ENCODE results near the gene WFDC1.

Gene WFDC1, protein sequence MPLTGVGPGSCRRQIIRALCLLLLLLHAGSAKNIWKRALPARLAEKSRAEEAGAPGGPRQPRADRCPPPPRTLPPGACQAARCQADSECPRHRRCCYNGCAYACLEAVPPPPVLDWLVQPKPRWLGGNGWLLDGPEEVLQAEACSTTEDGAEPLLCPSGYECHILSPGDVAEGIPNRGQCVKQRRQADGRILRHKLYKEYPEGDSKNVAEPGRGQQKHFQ

DNA sequence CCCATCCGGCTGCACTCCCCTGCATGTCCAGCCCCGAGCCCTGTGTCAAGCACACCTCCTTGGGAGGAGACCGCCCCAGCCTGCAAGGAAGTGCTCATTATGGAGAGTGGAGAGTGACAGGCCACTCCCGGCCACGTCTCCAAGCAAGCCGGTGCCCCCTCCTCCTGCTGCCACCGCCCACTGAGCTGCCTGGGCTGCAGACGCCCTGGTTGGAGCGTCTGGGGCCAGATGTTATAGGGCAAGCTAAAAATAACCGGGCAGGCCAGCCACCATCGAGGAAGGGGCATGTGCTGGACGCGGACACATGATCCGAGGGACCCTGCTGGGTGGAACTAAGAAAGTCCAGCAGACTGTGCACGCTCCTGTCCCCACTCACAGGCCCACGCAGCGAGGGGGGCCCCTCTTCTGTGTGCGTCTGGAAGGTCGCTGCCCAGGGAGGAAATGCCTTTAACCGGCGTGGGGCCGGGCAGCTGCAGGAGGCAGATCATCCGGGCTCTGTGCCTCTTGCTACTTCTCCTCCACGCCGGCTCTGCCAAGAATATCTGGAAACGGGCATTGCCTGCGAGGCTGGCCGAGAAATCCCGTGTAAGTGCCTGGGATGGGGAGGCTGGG is at the start of gene WFDC1:
Gene WFDC1 (plus strand): TSS at position 348 of the 612 bp plus-strand sequence. CDS start 94 bp downstream, at position 442.
- no peak within 1 kb of the TSS for H2AFZ ChIP-seq (ENCODE audit: low read length, unreplicated experiment)
- H3K27ac ChIP-seq (ENCODE audit: low read depth, low read length) = no peak within 1 kb of the TSS
- no peaks in the 10 kb centered on the region for H3K79me2 ChIP-seq (ENCODE audit: control insufficient read depth, insufficient read depth, low read length, unreplicated experiment)
- H3K4me3 ChIP-seq (ENCODE audit: low read depth, low read length) = peak within 1 kb of the TSS; percentile 69
- peaks cover 10% of the 10 kb centered on the region for H3K4me1 ChIP-seq (ENCODE audit: control insufficient read depth, insufficient read depth, low read length, unreplicated experiment)
- no peaks in the 10 kb centered on the region for H3K36me3 ChIP-seq (ENCODE audit: insufficient read depth, low read length)
- H3K27me3 ChIP-seq (ENCODE audit: insufficient read depth, low read length) = peaks cover 39% of the 10 kb centered on the region

DNA sequence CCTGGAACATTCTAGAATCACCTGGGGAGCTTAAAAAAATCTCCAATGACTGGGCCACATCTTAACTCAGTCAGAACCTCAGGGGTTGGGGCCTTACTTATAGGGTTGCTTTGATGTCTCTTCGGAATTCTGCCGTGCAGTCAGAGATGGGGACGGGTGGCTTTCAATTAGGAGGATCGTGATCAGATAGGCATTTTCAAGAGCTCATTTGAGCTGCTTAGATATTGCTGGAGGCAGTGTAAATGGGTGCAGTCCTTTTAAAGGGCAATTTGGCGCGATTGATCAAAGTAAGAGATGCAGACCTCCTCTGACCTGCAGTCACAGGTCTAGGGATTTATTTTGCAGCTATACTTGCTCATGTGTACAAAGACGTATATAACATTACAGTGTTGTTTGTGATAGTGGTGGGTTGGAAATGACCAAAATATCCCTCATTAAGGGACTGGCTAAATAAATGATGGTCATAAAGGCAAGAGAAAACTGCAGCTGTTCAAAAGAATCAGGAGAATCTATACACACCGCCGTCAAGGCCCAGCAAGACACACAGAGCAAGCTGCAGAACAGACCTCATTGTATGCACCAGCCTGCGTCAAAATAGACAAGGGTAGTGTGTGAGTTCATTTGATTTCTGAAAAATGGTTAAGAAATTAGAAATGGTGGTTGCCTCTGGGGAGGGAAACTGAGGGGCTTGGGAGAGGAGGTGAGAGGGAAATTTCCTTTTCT is 48.6 kb upstream of the WFDC1 start:
- H3K36me3 ChIP-seq (ENCODE audit: insufficient read depth, low read length) = no peaks in the 10 kb centered on the region
- no peak overlapping the region for H3K27ac ChIP-seq (ENCODE audit: low read depth, low read length)
- H3K79me2 ChIP-seq (ENCODE audit: control insufficient read depth, insufficient read depth, low read length, unreplicated experiment) = no peaks in the 10 kb centered on the region
- H3K4me1 ChIP-seq (ENCODE audit: control insufficient read depth, insufficient read depth, low read length, unreplicated experiment) = no peaks in the 10 kb centered on the region
- H3K27me3 ChIP-seq (ENCODE audit: insufficient read depth, low read length) = peaks cover 39% of the 10 kb centered on the region
- H2AFZ ChIP-seq (ENCODE audit: low read length, unreplicated experiment) = no peak overlapping the region
- H3K4me3 ChIP-seq (ENCODE audit: low read depth, low read length) = no peak overlapping the region

DNA sequence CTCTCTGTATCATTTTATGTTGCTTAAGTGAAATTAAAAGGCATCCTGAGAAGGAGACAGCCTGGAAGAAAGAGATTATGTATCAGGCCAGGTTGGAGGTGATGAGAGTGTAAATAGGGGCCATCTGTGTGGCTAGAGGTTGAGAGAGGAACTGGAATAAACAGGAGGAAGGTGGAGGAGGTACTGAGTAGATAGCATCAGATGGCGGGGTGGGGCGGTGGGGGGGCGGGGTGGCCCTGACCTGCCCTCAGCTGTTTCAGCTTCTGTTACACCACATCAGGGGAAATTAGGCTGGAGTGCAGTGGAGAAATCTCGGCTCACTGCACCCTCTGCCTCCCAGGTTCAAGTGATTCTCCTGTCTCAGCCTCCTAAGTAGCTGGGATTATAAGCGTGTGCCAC is 48.0 kb upstream of the WFDC1 start:
- Histone ChIP-seq H3K79me2 (ENCODE audit: control insufficient read depth, insufficient read depth, low read length, unreplicated experiment) (no peaks in the 10 kb centered on the region), H3K36me3 (ENCODE audit: insufficient read depth, low read length) (no peaks in the 10 kb centered on the region), H3K27me3 (ENCODE audit: insufficient read depth, low read length) (peaks cover 42% of the 10 kb centered on the region), H3K4me1 (ENCODE audit: control insufficient read depth, insufficient read depth, low read length, unreplicated experiment) (no peaks in the 10 kb centered on the region), H3K27ac (ENCODE audit: low read depth, low read length) (no peak overlapping the region), H2AFZ (ENCODE audit: low read length, unreplicated experiment) (no peak overlapping the region), H3K4me3 (ENCODE audit: low read depth, low read length) (no peak overlapping the region)

DNA sequence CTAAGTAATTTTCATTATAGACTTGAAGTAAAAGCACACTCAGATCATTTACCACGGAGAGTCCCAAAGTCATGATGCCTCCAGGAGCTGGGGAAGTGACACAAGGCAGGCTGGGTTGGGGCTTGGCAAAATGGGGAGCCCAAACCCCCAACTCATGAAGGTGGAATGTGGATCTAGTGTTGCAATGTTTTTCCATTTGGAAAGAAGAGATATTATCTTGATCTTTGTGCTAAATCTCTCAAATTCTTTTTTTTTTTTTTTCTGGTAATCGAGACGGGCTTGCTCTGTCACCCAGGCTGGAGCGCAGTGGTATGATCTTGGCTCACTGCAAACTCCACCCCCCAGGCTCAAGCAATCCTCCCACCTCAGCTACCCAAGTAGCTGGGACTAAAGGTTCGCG is 47.3 kb upstream of the WFDC1 start:
- peaks cover 46% of the 10 kb centered on the region for H3K27me3 ChIP-seq (ENCODE audit: insufficient read depth, low read length)
- H3K4me3 ChIP-seq (ENCODE audit: low read depth, low read length) = no peak overlapping the region
- H3K79me2 ChIP-seq (ENCODE audit: control insufficient read depth, insufficient read depth, low read length, unreplicated experiment) = no peaks in the 10 kb centered on the region
- H3K4me1 ChIP-seq (ENCODE audit: control insufficient read depth, insufficient read depth, low read length, unreplicated experiment) = no peaks in the 10 kb centered on the region
- no peak overlapping the region for H2AFZ ChIP-seq (ENCODE audit: low read length, unreplicated experiment)
- no peaks in the 10 kb centered on the region for H3K36me3 ChIP-seq (ENCODE audit: insufficient read depth, low read length)
- H3K27ac ChIP-seq (ENCODE audit: low read depth, low read length) = no peak overlapping the region

DNA sequence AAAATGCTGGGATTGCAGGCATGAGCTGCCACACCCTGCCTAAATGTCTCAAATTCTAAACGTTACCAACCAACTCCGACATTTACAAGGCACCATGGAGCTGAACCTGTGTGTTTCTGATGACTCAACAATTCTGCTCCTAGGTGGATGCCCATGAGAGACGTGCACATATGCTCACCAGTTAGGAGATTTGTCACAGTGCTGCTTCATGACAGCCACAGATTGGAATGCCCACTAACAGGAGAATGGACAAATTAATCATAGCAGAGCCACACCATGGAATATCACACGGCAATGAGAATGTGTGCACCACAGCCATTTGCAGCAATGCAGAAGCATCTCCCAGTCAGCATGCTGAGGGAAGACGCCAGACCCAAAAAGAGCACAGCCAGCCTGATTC is 46.8 kb upstream of the WFDC1 start:
- Histone ChIP-seq H3K79me2 (ENCODE audit: control insufficient read depth, insufficient read depth, low read length, unreplicated experiment) (no peaks in the 10 kb centered on the region), H3K27ac (ENCODE audit: low read depth, low read length) (no peak overlapping the region), H2AFZ (ENCODE audit: low read length, unreplicated experiment) (no peak overlapping the region), H3K36me3 (ENCODE audit: insufficient read depth, low read length) (no peaks in the 10 kb centered on the region), H3K4me1 (ENCODE audit: control insufficient read depth, insufficient read depth, low read length, unreplicated experiment) (no peaks in the 10 kb centered on the region), H3K4me3 (ENCODE audit: low read depth, low read length) (no peak overlapping the region), H3K27me3 (ENCODE audit: insufficient read depth, low read length) (peaks cover 43% of the 10 kb centered on the region)

- H3K36me3 ChIP-seq (ENCODE audit: insufficient read depth, low read length) = no peaks in the 10 kb centered on the region
- H3K4me1 ChIP-seq (ENCODE audit: control insufficient read depth, insufficient read depth, low read length, unreplicated experiment) = no peaks in the 10 kb centered on the region
- no peaks in the 10 kb centered on the region for H3K79me2 ChIP-seq (ENCODE audit: control insufficient read depth, insufficient read depth, low read length, unreplicated experiment)
- no peak overlapping the region for H2AFZ ChIP-seq (ENCODE audit: low read length, unreplicated experiment)
- H3K4me3 ChIP-seq (ENCODE audit: low read depth, low read length) = no peak overlapping the region
- no peak overlapping the region for H3K27ac ChIP-seq (ENCODE audit: low read depth, low read length)
- peaks cover 68% of the 10 kb centered on the region for H3K27me3 ChIP-seq (ENCODE audit: insufficient read depth, low read length)
Observed at GRCh38 chr16:84252184-84252583, 42.5 kb upstream of the WFDC1 start.

DNA sequence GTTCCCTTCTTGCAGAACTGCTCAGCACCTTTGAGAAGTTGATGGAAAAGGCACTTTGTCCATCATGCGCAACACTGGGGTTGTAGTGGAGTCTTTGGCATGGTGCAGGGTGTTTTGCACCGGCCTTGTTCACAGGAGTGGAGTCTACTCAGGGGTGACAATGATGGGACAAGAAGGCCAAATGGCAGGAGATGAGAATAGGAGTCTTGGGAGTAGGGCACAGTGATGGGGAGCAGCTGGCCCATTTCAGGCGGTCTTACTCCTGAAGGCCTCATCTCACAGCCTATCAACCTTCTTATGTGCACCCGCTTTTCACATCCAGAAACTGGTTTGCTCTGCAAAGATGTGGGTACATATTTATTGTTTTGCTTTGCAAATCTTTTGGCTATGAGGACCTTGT is 41.5 kb upstream of the WFDC1 start:
- Histone ChIP-seq H3K36me3 (ENCODE audit: insufficient read depth, low read length) (no peaks in the 10 kb centered on the region), H2AFZ (ENCODE audit: low read length, unreplicated experiment) (no peak overlapping the region), H3K27ac (ENCODE audit: low read depth, low read length) (no peak overlapping the region), H3K4me3 (ENCODE audit: low read depth, low read length) (no peak overlapping the region), H3K79me2 (ENCODE audit: control insufficient read depth, insufficient read depth, low read length, unreplicated experiment) (no peaks in the 10 kb centered on the region), H3K4me1 (ENCODE audit: control insufficient read depth, insufficient read depth, low read length, unreplicated experiment) (no peaks in the 10 kb centered on the region), H3K27me3 (ENCODE audit: insufficient read depth, low read length) (peaks cover 77% of the 10 kb centered on the region)

GRCh38 chr16:84254062-84254461 is 40.6 kb upstream of the WFDC1 start:
- Histone ChIP-seq H3K36me3 (ENCODE audit: insufficient read depth, low read length) (no peaks in the 10 kb centered on the region), H3K4me1 (ENCODE audit: control insufficient read depth, insufficient read depth, low read length, unreplicated experiment) (no peaks in the 10 kb centered on the region), H3K79me2 (ENCODE audit: control insufficient read depth, insufficient read depth, low read length, unreplicated experiment) (no peaks in the 10 kb centered on the region), H3K27me3 (ENCODE audit: insufficient read depth, low read length) (peaks cover 84% of the 10 kb centered on the region), H3K4me3 (ENCODE audit: low read depth, low read length) (no peak overlapping the region), H3K27ac (ENCODE audit: low read depth, low read length) (no peak overlapping the region), H2AFZ (ENCODE audit: low read length, unreplicated experiment) (no peak overlapping the region)

DNA sequence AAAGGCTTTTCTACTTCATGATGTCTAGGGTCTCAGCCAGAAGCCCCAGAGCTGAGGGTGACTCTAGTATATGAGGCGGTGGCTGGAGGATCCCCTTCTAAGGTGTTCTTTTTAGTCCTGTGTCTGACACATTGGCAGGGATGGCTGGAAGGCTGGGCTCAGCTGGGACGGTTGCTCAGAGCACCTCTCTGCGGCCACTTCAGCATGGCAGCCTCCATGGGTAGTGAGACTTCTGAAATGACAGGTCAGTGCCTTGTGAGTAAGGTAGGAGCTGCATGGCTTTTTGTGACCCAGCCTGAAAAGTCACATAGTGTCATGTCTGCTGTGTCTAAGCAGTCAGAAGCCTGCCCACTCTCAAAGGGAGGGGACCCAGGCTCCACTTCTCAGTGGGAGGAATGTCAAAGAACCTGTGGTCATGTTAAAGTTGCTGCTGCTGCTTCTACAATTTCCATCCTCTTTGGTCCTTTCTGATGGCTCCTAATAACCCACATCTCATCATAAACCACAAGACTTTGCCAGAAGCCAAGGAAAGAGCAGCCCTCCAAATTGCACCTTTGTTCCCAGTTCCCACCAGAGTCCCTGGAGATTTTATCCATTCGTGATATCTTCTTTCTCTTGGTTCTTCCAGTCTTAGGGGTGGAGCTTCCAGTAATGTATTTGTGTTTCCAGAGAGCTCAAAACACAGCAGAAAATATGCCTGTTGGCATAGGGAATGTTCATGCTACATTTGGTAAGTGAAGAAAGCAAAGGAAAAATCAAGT is 39.4 kb upstream of the WFDC1 start:
- no peak overlapping the region for H3K4me3 ChIP-seq (ENCODE audit: low read depth, low read length)
- H3K36me3 ChIP-seq (ENCODE audit: insufficient read depth, low read length) = no peaks in the 10 kb centered on the region
- no peak overlapping the region for H2AFZ ChIP-seq (ENCODE audit: low read length, unreplicated experiment)
- H3K4me1 ChIP-seq (ENCODE audit: control insufficient read depth, insufficient read depth, low read length, unreplicated experiment) = no peaks in the 10 kb centered on the region
- H3K79me2 ChIP-seq (ENCODE audit: control insufficient read depth, insufficient read depth, low read length, unreplicated experiment) = no peaks in the 10 kb centered on the region
- peaks cover 81% of the 10 kb centered on the region for H3K27me3 ChIP-seq (ENCODE audit: insufficient read depth, low read length)
- H3K27ac ChIP-seq (ENCODE audit: low read depth, low read length) = no peak overlapping the region

GRCh38 chr16:84258266-84258665 is 36.4 kb upstream of the WFDC1 start:
- Histone ChIP-seq H3K27ac (ENCODE audit: low read depth, low read length) (no peak overlapping the region), H2AFZ (ENCODE audit: low read length, unreplicated experiment) (no peak overlapping the region), H3K27me3 (ENCODE audit: insufficient read depth, low read length) (peaks cover 65% of the 10 kb centered on the region), H3K36me3 (ENCODE audit: insufficient read depth, low read length) (no peaks in the 10 kb centered on the region), H3K4me1 (ENCODE audit: control insufficient read depth, insufficient read depth, low read length, unreplicated experiment) (no peaks in the 10 kb centered on the region), H3K4me3 (ENCODE audit: low read depth, low read length) (no peak overlapping the region), H3K79me2 (ENCODE audit: control insufficient read depth, insufficient read depth, low read length, unreplicated experiment) (no peaks in the 10 kb centered on the region)
